SK-N-SH (cell line): Measurements from ENCODE around the gene KLF15. TPM values are rescaled to one million over a fixed set of nuclear protein-coding genes. Genes with fewer than 3 reads are reported as not detected.

Experiments used
- CTCF ChIA-PET: fragments of 300-600, 350-600 bp; formaldehyde crosslinking; extraction: SDS; loops from one replicate; lab custom pipeline; 2021; lab: Yijun Ruan, JAX
- POLR2A ChIA-PET: fragments of 350-600 bp; sonication (Branson Sonifier 250); formaldehyde crosslinking; extraction: SDS; loops from one replicate; lab custom pipeline; 2020; ENCODE audit warnings: antibody characterized with exemption, inconsistent platforms; lab: Yijun Ruan, JAX
- DNase-seq: peaks from one replicate; pipeline ENCODE4 v3.0.0; 2012
- H2AFZ ChIP-seq: fragments of 200-600 bp; sonication (generic); 2 replicates; pipeline ENCODE4 v1.8.1; 2016; ENCODE audit warnings: antibody characterized with exemption, mild to moderate bottlenecking, low read depth
- H3F3A ChIP-seq: fragments of 200-600 bp; sonication (generic); replicated peaks from 2 replicates; pipeline ENCODE3; 2016; ENCODE audit warnings: antibody characterized with exemption, mild to moderate bottlenecking; ENCODE audit not compliant: insufficient read depth
- H3K27ac ChIP-seq, 2 experiments: fragments of 200-500 bp in 1 of 2; fragments of 200-600 bp in 1 of 2; sonication (Bioruptor generic) in 1 of 2; sonication (generic), shearing (Covaris generic) in 1 of 2; 2 replicates each; pipeline versions ENCODE4 v1.5.1 to v1.6.1; 2014 to 2016; ENCODE audit warnings: low read depth in 2 of 2, inconsistent platforms in 1 of 2, low read length in 1 of 2, mild to moderate bottlenecking in 1 of 2, mixed read lengths in 1 of 2
- H3K27me3 ChIP-seq: fragments of 200-600 bp; sonication (generic), shearing (Covaris generic); 2 replicates; pipeline ENCODE4 v1.6.1; 2016; ENCODE audit warnings: mixed run types; ENCODE audit not compliant: insufficient read depth
- H3K36me3 ChIP-seq, 2 experiments: fragments of 200-500 bp in 1 of 2; fragments of 200-600 bp in 1 of 2; sonication (Bioruptor generic) in 1 of 2; sonication (generic) in 1 of 2; replicated peaks in 1 of 2; 2 replicates each; pipeline versions ENCODE3 to v1.5.1; 2014 to 2016; ENCODE audit warnings: low read length in 1 of 2, mild to moderate bottlenecking in 1 of 2; ENCODE audit not compliant: insufficient read depth in 2 of 2, control insufficient read depth in 1 of 2
- H3K4me1 ChIP-seq, 2 experiments: fragments of 200-500 bp in 1 of 2; fragments of 200-600 bp in 1 of 2; sonication (Bioruptor generic) in 1 of 2; sonication (generic), shearing (Covaris generic) in 1 of 2; 2 replicates each; pipeline versions ENCODE4 v1.5.1 to v1.6.1; 2014 to 2016; ENCODE audit warnings: low read depth in 1 of 2, low read length in 1 of 2, mixed run types in 1 of 2; ENCODE audit not compliant: insufficient read depth in 2 of 2, control insufficient read depth in 1 of 2
- H3K4me2 ChIP-seq: fragments of 200-600 bp; sonication (generic), shearing (Covaris generic); 2 replicates; pipeline ENCODE4 v1.6.1; 2017; ENCODE audit warnings: mixed run types
- H3K4me3 ChIP-seq, 2 experiments: fragments of 200-500 bp in 1 of 2; fragments of 200-600 bp in 1 of 2; sonication (Bioruptor generic) in 1 of 2; sonication (generic), shearing (Covaris generic) in 1 of 2; 2 replicates each; pipeline versions ENCODE4 v1.5.1 to v1.8.1; 2014 to 2016; ENCODE audit warnings: low read depth in 2 of 2, inconsistent platforms in 1 of 2, low read length in 1 of 2, mild to moderate bottlenecking in 1 of 2, mixed read lengths in 1 of 2, moderate library complexity in 1 of 2
- H3K79me2 ChIP-seq: fragments of 200-600 bp; sonication (generic); 2 replicates; pipeline ENCODE4 v1.8.1; 2017; ENCODE audit warnings: mild to moderate bottlenecking; ENCODE audit not compliant: insufficient read depth
- H3K9ac ChIP-seq: fragments of 200-600 bp; sonication (generic); 2 replicates; pipeline ENCODE4 v1.6.1; 2017; ENCODE audit warnings: mixed run types
- H3K9me2 ChIP-seq: fragments of 200-600 bp; sonication (generic); 2 replicates; pipeline ENCODE4 v1.6.1; 2017; ENCODE audit warnings: mixed run types
- H3K9me3 ChIP-seq: fragments of 200-600 bp; sonication (generic); 2 replicates; pipeline ENCODE4 v1.6.1; 2017; ENCODE audit warnings: mixed run types, mild to moderate bottlenecking, moderate library complexity
- H4K20me1 ChIP-seq: fragments of 200-600 bp; sonication (generic); 2 replicates; pipeline ENCODE4 v1.6.1; 2017; ENCODE audit warnings: mild to moderate bottlenecking, mixed run types; ENCODE audit not compliant: insufficient read depth
- EP300 ChIP-seq, 2 experiments: IDR thresholded peaks; 2 replicates each; pipeline versions ENCODE4 v1.4.0 to v1.6.1; 2012; ENCODE audit warnings: borderline replicate concordance in 1 of 2, low read depth in 1 of 2, low read length in 1 of 2
- FOSL2 ChIP-seq: IDR thresholded peaks from 2 replicates; pipeline ENCODE4 v1.4.0; 2012; ENCODE audit warnings: low read depth, mild to moderate bottlenecking, moderate library complexity, borderline replicate concordance
- FOXM1 ChIP-seq: IDR thresholded peaks from 2 replicates; pipeline ENCODE4 v1.4.0; 2012; ENCODE audit warnings: low read depth, mild to moderate bottlenecking
- GATA2 ChIP-seq: sonication (generic); formaldehyde crosslinking; IDR thresholded peaks from 2 replicates; pipeline ENCODE4 v1.5.0; 2020; ENCODE audit warnings: mild to moderate bottlenecking, missing genetic modification reagents
- JUND ChIP-seq: IDR thresholded peaks from 2 replicates; pipeline ENCODE4 v1.4.0; 2012
- MXI1 ChIP-seq: IDR thresholded peaks from 2 replicates; pipeline ENCODE4 v1.6.1; 2012; ENCODE audit warnings: mild to moderate bottlenecking, low read depth, low read length, improper control_type of control experiment
- POLR2AphosphoS5 ChIP-seq: IDR thresholded peaks from 2 replicates; pipeline ENCODE4 v1.6.1; 2012; ENCODE audit warnings: low read depth, low read length
- RCOR1 ChIP-seq: fragments of 150-350 bp; IDR thresholded peaks from 2 replicates; pipeline ENCODE4 v1.6.1; 2017; ENCODE audit warnings: antibody characterized with exemption, low read length
- RFX5 ChIP-seq: IDR thresholded peaks from 2 replicates; pipeline ENCODE4 v1.6.1; 2012; ENCODE audit warnings: mild to moderate bottlenecking, improper control_type of control experiment, low read length
- RXRA ChIP-seq: IDR thresholded peaks from 2 replicates; pipeline ENCODE4 v1.4.0; 2012; ENCODE audit warnings: low read depth, mild to moderate bottlenecking, borderline replicate concordance
- SIN3A ChIP-seq: IDR thresholded peaks from 2 replicates; pipeline ENCODE4 v1.6.1; 2012; ENCODE audit warnings: low read depth, mild to moderate bottlenecking, low read length, moderate library complexity, borderline replicate concordance
- SMC3 ChIP-seq: IDR thresholded peaks from 2 replicates; pipeline ENCODE4 v1.6.1; 2012; ENCODE audit warnings: low read depth, low read length, improper control_type of control experiment
- TCF12 ChIP-seq: IDR thresholded peaks from 2 replicates; pipeline ENCODE4 v1.4.0; 2012
- USF1 ChIP-seq: IDR thresholded peaks from 2 replicates; pipeline ENCODE4 v1.4.0; 2012; ENCODE audit warnings: low read depth, borderline replicate concordance
- YY1 ChIP-seq: IDR thresholded peaks from 2 replicates; pipeline ENCODE4 v1.4.0; 2012; ENCODE audit warnings: low read depth, mild to moderate bottlenecking
- WGBS: methylation state at CpG from one replicate; pipeline ENCODE4 v1.1.6; 2017; ENCODE audit warnings: low lambda C conversion rate; 5-methylcytosine and 5-hydroxymethylcytosine counted together
- polyA plus RNA-seq, 3 experiments: library from polyadenylated mRNA; depleted of rRNA; stranded (reverse); fragments of >200 nt; gene quantifications; 2 replicates each; pipeline ENCODE4 v1.2.3, GENCODE V29; 2012
- TF ChIP-seq, protein P1 (sequence below): IDR thresholded peaks from 2 replicates; pipeline ENCODE4 v1.4.0; 2012; ENCODE audit warnings: low read depth, borderline replicate concordance
- TF ChIP-seq, protein P2 (sequence below): IDR thresholded peaks from 2 replicates; pipeline ENCODE4; 2012
- TF ChIP-seq, protein P3 (sequence below): fragments of 200-600 bp; sonication (generic); IDR thresholded peaks from 2 replicates; pipeline ENCODE4 v1.6.1; 2017; ENCODE audit warnings: antibody characterized with exemption, mild to moderate bottlenecking, moderate library complexity

Gene KLF15
- polyA plus RNA-seq, 1 of the 3 experiments (the other 2 are of a cell fraction): 0.28 TPM

- no peaks in the 10 kb centered on the region for H3F3A ChIP-seq
- no peak for DNase-seq
- 0% methylated on average over 2 of the region's 3 CpGs for WGBS
- no peak for TF ChIP-seq MXI1
- TF ChIP-seq JUND: no peak
- no peak for TF ChIP-seq TCF12
- TF ChIP-seq FOXM1: no peak
- no peak for TF ChIP-seq EP300 (IDR thresholded peaks at IDR 0.05; ENCODE audit: borderline replicate concordance in 1 of 2, low read depth in 1 of 2, low read length in 1 of 2)
- no peak for TF ChIP-seq YY1
- no peak for TF ChIP-seq POLR2AphosphoS5
- no peak for TF ChIP-seq FOSL2
- TF ChIP-seq, protein P1, sequence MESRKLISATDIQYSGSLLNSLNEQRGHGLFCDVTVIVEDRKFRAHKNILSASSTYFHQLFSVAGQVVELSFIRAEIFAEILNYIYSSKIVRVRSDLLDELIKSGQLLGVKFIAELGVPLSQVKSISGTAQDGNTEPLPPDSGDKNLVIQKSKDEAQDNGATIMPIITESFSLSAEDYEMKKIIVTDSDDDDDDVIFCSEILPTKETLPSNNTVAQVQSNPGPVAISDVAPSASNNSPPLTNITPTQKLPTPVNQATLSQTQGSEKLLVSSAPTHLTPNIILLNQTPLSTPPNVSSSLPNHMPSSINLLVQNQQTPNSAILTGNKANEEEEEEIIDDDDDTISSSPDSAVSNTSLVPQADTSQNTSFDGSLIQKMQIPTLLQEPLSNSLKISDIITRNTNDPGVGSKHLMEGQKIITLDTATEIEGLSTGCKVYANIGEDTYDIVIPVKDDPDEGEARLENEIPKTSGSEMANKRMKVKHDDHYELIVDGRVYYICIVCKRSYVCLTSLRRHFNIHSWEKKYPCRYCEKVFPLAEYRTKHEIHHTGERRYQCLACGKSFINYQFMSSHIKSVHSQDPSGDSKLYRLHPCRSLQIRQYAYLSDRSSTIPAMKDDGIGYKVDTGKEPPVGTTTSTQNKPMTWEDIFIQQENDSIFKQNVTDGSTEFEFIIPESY: no peak
- no peak overlapping the region for H3K27ac ChIP-seq
- no peak overlapping the region for H3K9ac ChIP-seq
- peaks cover 39% of the 10 kb centered on the region for H3K27me3 ChIP-seq
- peaks cover 0 to 14% of the 10 kb centered on the region in 2 experiments; a peak in 1 of 4 replicates for H3K4me1 ChIP-seq
- POLR2A ChIA-PET: no interaction called here
- H4K20me1 ChIP-seq: no peaks in the 10 kb centered on the region
- no peaks in the 10 kb centered on the region for H3K9me3 ChIP-seq
- CTCF ChIA-PET: no interaction called here
- H3K79me2 ChIP-seq: no peaks in the 10 kb centered on the region
- H2AFZ ChIP-seq: no peak overlapping the region
- no peaks in the 10 kb centered on the region for H3K9me2 ChIP-seq
- no peaks in the 10 kb centered on the region for H3K36me3 ChIP-seq
- H3K4me2 ChIP-seq: no peak overlapping the region
- H3K4me3 ChIP-seq: no peak overlapping the region
Observed at GRCh38 chr3:126360714-126361060, 3.5 kb upstream of the KLF15 start.

DNA sequence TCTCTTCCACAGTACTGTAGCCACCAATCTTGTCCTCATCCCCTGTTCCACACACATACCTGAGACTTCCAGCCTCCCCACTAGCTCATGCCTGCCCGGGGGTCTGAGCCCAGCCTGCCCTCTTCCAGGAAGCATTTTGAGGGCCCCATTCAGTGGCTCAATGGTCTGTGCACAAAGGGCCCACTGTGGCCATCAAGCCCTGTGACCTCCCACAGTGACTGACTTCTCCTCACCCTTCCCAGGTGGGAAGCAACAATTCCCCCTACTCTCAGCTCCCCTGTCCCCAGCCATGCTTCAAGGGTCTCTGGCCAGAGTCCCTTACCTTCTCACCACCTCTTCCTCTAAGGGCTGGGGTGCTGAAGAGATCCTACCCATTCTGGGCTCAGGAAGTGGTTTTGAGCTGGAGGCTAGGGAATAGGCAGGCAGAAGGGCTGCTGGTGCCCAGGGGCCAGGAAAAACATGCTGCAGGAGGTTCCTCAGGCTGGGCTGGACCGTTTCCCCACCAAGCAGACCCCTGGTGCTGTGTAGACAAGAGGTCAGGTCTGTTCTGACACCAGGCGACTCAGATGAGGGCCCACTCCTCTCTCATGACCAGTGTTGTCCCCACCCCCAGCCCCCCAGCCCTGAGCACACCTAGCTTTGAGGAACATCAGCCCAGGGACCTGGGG lies 3.0 kb upstream of the KLF15 start:
- ChIA-PET POLR2A (no interaction called here), CTCF (interaction anchor here (1.0 kb wide), 1 partner anchor 30 kb away, joined by 3 read pairs; no protein-coding TSS in a partner anchor)
- Histone ChIP-seq H3K4me3 (no peak overlapping the region), H3K4me1 (peaks cover 0 to 19% of the 10 kb centered on the region in 2 experiments; a peak in 1 of 4 replicates), H3K79me2 (no peaks in the 10 kb centered on the region), H3K4me2 (no peak overlapping the region), H2AFZ (no peak overlapping the region), H3K9me3 (no peaks in the 10 kb centered on the region), H3K36me3 (no peaks in the 10 kb centered on the region), H3K27me3 (peaks cover 44% of the 10 kb centered on the region), H4K20me1 (no peaks in the 10 kb centered on the region), H3F3A (no peaks in the 10 kb centered on the region), H3K27ac (no peak overlapping the region), H3K9me2 (no peaks in the 10 kb centered on the region), H3K9ac (no peak overlapping the region)
- 6% methylated on average over 3 of the region's 3 CpGs for WGBS
- no peak for DNase-seq
- TF ChIP-seq SIN3A (no peak), RFX5 (no peak), SMC3 (no peak), YY1 (no peak), MXI1 (no peak), JUND (no peak), USF1 (no peak), RXRA (no peak), GATA2 (CRISPR knock-in tag) (no peak), POLR2AphosphoS5 (no peak), RCOR1 (no peak)
- TF ChIP-seq, protein P2, sequence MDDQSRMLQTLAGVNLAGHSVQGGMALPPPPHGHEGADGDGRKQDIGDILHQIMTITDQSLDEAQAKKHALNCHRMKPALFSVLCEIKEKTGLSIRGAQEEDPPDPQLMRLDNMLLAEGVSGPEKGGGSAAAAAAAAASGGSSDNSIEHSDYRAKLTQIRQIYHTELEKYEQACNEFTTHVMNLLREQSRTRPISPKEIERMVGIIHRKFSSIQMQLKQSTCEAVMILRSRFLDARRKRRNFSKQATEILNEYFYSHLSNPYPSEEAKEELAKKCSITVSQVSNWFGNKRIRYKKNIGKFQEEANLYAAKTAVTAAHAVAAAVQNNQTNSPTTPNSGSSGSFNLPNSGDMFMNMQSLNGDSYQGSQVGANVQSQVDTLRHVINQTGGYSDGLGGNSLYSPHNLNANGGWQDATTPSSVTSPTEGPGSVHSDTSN: no peak
- TF ChIP-seq, protein P1: no peak
- TF ChIP-seq, protein P3, sequence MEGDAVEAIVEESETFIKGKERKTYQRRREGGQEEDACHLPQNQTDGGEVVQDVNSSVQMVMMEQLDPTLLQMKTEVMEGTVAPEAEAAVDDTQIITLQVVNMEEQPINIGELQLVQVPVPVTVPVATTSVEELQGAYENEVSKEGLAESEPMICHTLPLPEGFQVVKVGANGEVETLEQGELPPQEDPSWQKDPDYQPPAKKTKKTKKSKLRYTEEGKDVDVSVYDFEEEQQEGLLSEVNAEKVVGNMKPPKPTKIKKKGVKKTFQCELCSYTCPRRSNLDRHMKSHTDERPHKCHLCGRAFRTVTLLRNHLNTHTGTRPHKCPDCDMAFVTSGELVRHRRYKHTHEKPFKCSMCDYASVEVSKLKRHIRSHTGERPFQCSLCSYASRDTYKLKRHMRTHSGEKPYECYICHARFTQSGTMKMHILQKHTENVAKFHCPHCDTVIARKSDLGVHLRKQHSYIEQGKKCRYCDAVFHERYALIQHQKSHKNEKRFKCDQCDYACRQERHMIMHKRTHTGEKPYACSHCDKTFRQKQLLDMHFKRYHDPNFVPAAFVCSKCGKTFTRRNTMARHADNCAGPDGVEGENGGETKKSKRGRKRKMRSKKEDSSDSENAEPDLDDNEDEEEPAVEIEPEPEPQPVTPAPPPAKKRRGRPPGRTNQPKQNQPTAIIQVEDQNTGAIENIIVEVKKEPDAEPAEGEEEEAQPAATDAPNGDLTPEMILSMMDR: no peak
